HG03025 (cell line): ENCODE results near the gene TOMM40L.

ENCODE experiments used
- ATAC-seq: cut with Tn5 transposase; IDR thresholded peaks from one replicate; pipeline ENCODE4 v1.9.1; 2021; ENCODE audit warnings: mild to moderate bottlenecking, moderate library complexity; ENCODE audit not compliant: unreplicated experiment, low FRiP score

TOMM40L gene

DNA sequence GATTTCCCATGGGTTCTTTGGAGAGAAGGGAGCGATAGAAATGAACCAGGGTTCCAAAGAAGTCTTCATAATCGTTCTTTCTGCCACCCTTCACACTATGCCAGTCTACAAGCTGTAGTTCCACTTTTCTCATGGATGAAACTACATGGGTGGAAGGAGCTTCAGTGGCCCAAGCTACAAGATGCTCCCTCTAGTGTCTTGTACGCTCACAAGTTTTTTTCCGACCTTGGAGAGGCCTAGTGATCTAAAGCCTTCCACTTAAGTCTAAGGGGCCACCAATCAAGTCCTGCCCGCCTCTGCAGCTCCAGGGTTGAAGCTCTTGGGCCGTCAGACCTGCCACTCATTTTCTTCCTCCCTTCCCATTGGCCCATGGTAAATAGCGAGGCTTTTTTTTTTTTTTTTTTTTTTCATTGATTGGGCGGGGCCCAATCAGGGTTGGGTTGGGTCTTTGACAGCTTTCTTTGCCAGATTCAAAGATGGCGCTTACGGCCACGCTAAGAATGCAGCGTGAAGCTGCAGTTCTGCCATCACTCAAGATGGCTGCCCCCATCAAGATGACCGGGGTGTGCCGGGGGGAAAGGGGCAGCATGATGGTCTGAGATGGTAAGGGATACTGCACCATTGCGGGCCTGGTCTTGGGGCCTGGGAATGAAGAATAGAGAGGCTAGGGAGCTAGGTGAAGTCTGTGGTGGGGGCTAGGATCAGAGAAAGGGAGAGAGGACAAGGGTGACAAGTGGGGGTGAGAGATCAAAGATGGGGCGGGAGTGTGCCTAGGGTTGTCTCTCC lies at the start of gene TOMM40L:
Gene TOMM40L (plus strand): TSS at position 527 of the 786 bp plus-strand sequence. CDS start 430 bp downstream, outside the sequence.
- peak; percentile 93 for ATAC-seq

DNA sequence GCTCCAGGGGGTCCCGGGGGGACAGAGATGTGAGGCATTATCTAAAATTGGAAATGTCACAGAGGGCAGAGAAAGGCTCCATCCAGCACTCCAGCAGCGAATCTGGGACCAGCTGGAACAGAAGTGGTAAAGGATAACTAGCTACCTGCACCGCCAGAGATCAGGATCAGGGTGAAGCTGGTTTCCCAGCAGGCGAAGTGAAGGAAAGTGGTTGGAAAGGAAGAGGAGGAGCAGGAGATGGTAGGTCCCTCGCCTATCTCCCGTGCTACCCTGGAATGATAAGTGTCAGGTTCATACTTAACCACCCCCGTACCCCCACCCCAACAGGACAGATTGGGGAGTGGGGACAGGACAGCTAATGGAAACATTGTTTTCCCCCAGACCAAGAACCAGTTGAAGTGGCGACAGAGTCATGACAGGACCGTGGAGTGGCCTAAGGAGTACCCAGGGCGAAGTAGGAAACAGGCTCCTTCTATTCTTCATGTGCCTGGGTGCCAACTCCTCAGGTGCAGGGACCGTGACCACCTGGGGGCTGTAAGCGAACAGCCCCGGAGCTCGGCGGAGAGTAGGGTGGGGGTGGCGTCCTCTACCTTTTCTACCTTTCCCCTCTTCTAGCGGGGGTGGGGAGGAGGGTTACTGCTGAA lies 49.3 kb upstream of the TOMM40L start:
- peak; percentile 6 for ATAC-seq

DNA sequence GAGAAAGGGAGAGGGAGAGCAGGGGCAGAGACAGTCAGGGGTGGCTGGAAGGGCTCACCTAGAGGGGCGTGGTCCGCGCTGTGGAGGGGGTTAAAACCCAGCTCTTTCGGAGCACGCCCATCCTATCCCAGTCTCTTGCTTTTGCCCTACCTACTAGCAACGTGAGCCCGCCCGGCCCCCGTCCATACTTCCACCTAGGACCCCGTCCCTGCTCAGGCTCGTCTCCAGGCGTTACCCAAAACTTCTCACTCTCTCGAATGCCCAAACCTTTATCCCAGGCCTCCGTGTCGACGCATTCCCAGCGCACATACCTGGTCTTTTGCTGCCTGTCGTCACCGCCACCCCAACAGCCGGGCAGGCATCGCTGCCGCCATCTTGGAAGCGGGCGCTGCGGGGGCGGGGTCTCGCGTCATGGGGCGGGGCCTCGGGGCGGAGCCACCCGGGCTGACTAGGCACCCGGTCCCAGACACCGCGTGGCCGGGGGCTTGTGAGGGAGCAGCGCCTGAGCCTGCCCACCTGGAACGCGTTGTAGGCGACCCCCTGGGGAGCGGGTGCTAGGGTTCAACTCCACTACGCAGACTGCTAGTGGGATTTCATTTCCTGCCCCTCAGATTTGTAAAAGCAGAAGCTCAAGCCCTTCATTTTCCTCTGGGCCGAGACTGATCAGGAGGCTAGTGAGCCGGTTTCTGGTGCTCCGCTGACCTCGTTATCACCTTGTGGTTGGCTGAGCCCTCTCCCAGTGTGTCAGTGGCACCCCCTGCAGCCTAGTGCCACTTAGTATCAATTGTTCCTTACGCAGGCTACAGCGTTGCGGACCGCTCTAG lies 48.5 kb upstream of the TOMM40L start, which contains the start of gene B4GALT3:
Gene B4GALT3 (minus strand): TSS at position 396 of the 824 bp plus-strand sequence. CDS start 1,447 bp downstream, outside the sequence.
- ATAC-seq, result peak; percentile 76

DNA sequence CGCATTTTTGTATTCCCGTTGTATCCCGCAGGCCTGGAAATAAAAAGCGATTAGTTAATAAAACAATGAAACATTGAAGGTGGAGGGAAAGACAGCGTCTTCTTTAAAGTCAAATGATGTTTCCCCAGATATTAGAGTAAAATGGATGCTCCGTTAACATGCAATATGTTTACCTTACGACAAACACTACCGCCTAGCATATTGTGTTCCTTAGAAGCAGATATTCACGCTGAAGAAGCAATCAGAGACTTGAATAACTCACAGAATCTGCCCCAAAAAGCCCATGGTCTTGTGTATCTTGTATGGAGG lies 48.0 kb upstream of the TOMM40L start:
- ATAC-seq, result no peak

DNA sequence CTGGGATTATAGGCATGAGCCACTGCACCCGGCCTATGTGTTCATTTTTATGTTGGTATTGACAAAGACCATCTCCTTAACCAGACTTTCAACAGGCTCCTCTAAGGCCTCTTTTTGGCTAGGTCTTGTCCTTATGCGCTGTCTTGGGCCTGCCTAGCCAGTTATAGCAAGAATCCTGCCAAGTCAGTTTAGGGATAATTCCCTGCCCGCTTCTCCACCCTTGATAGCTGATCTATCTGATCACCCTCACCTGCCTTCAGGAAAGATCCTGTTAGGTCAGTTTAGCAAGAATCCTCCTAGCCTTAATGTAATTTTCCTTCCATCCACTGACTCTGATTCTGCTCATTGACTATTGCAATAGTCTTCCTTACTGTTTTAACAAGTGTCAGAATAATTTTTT lies 46.2 kb upstream of the TOMM40L start:
- ATAC-seq, result no peak

DNA sequence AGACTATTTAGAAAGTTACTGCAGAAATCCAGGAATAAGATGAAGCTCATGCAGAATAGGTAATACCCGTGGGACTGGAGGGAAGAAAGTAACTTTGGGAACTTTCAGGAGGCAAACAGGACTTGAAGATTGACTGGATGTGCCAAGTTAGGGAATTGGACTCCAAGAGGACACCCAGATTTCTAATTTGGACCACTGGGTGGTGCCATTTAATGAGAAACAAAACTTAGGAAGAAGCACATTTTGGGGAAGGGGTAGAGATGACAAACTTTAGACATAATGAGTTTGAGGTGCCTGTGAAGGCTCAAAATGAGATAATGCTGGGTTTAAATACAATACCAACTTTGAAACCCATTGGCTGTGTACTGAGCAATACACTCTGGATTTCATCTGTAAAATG lies 45.2 kb upstream of the TOMM40L start:
- ATAC-seq, result no peak

DNA sequence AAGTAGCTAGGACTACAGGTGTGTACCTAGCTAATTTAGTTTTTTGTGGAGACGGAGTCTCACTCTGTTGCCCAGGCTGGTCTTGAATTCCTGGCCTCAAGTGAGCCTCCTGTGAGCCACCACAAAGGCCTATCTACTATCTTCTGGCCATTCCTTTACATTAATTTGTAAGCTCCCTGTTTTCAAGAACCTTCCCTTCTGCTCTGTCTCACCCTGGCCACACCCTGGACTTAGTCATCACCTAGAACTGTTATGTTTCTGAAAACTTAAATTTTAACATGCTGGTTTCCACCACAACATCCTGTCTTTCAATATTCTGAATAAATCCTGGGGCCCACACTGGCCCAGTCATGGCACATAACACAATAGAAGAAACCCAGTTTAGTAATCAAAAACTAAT lies 43.6 kb upstream of the TOMM40L start:
- ATAC-seq, result peak; percentile 35

DNA sequence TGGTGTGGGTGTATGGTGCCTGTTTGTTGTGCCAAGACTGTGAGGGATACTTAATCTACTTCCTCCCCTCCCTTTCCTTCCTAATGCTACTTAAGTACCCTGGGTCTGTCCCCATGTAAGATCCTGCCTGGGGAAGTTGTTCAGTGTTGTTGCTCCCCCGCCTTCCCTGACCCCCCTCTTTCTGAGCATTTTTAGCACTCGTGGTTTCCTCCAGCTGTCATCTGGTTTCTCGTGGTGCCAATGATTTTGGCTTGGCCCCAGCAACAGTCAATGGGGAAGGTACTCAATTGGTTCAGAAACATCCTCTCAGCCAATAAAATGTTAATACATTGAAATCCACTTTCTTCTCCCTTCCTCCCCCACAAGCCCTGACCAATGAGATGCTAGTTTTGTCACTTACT lies 40.6 kb upstream of the TOMM40L start:
- ATAC-seq, result peak; percentile 60

DNA sequence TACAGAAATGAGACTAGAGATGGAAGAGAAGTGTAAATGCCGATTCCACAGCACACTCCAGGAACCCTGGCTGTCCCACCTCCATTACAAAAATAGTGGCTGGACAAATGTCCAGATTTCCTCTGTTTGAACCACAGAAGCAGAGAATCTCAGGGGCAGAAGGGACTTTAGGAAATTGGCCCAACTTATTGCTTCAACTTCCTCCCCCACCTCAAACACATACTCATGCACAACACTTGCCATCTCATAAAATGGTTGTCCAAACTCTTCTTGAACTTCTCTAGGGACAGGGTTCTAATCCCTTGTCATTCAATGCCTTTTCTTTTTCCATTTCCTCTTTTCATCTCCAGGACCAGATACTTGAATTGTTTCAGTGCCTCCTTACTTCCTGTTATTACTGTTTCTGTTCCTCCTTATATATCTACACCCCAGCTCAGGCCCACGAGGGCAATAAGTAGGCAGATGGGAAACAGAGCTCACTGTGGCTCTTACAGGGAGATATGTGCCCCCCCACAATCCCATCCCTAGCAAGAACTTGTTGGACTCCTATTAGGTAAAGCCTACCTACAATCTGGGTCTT lies 40.0 kb upstream of the TOMM40L start:
- peak; percentile 24 for ATAC-seq

DNA sequence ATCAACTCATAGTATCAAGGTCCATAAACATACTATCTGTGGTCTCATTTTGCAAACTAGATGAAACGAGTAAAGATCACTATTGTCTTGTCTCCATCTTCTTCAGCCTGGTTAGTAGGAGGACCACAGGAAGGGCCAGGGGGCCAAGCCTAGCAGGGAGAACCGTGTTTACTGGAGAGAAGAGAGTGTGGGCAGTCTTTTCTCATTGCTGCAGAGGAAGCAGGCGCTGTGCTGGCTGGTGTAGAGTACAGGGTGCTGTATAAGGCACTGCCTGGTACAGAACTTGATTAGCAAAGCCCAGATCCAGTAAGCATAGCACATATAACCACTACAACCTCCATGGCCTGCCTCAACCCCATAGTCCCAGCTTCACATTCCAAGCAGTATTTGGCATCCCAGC lies 38.5 kb upstream of the TOMM40L start:
- no peak for ATAC-seq

DNA sequence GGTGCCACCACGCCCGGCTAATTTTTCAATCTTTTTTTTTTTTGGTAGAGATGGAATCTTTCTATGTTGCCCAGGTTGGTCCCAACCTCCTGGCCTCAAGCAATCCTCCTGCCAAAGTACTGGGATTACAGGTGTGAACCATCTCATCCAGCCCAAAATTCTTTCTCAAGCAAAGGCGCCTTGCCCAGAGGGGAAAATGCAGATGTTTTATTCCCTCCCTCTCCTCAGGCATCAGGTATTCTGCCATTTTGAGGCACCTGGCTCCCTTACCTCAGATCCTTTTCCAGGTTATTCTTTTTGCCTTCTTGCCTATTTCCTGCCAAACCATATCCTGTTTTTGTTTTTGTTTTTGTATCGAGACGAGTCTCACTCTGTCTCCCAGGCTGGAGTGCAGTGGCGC lies 37.5 kb upstream of the TOMM40L start:
- ATAC-seq, result no peak

DNA sequence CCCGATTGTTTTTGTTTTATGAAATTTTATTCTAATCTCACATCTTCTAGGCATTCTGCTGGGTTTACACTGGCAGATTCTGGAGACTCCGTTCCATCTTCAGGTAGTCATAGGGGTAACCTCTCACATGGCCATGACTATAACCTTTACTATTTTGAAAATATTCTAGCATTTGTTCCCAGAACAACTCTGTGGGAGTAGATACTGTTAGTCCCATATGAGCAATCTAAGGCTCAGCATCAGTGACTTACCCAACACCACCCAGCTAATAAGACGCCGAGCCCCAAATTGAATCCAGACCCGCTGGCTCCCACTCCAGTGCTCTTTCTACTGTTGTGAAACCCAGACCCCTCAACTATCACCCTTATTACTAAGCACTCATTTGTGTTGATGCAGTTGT lies 36.8 kb upstream of the TOMM40L start:
- no peak for ATAC-seq

DNA sequence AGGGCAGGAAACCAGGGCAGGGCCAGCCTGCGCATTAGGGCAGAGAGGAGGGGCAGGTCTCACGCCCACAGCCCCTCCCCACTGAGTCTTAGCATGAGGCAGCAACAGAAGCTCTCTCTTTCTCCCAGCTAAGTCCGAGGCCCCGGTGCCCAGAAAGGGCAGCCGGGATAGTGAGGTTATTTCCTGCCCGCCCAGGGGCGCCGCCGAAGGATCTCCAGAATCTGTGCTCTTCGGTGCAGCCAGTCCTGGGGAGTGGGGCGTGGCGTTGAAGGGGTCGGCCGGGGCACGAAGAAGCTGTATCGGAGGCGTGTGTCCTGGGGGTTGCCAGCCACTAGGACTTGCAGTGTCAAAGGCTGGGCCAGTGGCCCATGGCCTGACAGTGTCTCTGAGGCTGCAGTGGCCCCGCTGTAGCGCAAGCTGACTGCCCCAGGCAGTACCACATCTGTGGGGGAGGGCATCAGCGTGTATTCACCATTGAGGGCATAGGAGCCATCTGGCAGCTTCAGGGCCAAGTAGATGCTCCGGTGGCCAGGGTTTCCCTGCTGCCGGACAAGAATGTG lies 34.8 kb upstream of the TOMM40L start:
- ATAC-seq, result no peak

DNA sequence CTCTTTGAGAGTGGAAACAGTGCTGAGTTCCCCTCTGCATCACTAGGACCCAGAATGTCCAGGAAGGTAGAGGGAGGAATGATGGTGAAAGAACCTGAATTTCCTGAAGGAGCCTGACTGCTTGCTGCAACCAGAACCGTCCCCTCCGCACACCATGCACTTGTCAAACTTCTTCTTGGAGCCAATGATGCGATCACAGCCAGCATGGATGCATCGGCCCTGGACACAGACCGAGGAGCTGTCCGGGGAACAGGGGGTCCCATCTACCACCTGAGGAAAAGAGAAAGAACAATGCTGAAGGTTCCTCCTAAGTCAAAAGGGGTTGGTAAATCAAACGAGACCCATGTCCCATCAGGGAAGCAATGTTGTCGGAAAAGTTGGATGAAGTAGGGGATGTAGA lies 33.9 kb upstream of the TOMM40L start:
- no peak for ATAC-seq

DNA sequence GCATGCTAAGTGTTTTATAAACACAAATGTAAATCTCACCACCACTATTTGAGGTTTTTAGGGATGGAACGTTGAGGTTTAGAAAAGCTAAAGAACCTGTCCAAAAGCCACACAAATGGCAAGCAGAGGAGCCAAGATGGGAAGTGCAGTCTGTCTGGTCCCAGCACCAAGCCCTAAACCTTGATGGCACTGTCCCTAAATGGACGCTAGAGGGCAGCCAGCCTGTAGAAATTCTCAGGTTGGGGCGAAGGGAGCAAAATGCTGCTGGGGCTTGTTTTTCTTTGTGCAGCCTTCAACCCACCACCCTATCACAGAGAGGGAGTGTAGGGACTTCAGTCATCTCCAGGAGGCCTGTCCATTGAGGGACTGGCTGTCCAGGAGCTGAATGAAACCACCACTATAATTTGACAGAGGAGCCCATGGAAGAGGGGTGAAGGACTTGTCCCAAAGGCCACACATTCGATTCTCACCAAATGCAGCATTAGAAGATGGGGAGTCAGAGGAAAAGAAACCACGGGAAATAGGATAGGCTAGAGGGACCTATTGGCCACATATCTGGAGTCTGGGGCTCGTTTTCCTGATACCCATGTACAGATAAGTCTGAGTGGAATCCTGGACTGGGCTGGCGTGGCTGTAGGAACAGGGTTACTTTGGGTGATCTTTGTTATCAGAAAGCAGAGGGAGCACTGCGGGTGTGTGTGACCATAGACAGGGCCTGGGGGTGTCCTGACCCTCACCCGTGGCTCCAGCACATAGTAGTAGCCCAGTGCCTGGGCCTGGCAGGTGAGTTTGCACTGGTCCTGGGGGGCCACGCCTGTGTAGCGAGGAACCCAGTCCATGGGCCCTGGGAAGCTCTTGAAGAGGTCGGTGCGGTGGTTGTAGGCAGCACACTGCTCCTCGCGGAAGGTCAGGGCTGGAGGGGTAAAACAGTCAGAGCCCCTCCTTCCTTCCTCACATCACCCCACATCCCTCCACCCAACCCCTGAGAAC lies 33.1 kb upstream of the TOMM40L start:
- ATAC-seq, result no peak

DNA sequence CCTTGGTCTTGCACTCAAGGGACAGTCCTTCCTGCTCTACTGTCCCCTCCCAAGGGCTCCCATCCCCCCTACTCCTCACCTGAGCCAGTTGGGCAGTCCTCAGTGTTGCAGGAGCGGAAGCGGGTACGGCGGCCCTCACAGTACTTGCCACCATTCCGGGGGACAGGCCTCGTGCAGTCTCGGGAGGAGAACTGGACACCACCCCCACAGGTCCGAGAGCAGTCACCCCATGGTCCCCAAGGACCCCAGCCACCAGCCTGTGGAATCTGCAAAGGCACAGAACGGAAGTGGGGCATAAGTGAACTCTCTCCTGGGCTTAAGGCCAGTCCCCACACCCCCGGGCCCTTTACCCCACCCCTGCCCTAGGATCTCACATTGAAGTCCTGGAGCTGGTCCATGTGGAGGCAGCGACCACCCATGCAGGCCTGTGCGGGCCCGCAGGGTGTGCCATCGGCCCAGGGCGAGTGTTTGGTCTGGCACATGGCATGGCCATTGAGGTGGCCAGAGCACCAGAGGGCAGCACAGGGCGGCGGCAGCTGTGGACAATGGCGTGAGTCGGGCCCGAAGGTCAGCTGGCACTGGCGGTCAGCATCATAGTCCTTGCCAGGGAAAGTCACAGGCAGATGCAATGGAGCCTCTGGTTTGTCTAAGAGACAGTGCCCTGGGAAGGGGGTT lies 32.2 kb upstream of the TOMM40L start:
- ATAC-seq, result no peak

DNA sequence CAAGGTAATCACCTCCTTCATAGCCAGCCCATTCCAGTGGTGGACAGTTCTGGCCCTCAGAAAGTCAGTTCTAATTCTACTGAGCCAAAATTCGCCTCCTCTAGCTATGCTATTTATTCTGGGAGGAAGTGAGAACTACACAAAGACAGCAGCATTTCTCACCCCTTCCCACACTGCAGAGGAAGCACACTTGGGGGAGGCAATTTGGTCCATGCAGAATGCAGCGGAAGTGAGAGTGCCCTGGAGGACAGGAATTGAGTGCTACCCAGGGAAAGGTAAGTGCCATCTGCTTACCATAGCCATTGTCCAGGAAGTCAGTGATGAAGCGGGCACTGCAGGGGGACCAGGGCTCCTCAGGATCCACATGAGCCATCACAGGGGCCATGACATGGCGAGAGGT lies 30.7 kb upstream of the TOMM40L start:
- ATAC-seq, result no peak

DNA sequence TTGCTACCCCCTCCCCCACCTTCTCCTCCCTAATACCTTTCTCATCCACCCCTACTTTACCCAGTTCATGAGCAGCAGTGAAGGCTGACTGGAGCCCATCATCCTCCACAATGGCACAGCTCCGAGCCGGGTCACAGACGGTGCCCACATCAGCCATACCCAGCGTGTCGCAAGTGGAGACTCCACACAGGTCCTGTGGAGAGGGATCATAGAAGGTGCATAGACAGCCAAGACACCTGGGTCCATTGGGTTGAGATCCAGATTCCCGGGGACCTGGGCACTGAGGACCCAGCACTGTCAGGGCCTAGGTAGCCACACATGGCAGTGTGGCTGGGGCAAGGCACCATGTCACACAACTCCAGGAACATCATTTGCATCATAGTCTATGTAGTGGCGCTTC lies 29.7 kb upstream of the TOMM40L start:
- ATAC-seq, result no peak
